Measurements from ENCODE around the gene LDHA. TPM values are rescaled to one million over a fixed set of nuclear protein-coding genes. Genes with fewer than 3 reads are reported as not detected.

The LDHA gene
- total RNA-seq, 3 donors from 2014 or later (not counting 1 experiment from before 2014, with no cell fraction given), result 217 to 275 (median 228) TPM

DNA sequence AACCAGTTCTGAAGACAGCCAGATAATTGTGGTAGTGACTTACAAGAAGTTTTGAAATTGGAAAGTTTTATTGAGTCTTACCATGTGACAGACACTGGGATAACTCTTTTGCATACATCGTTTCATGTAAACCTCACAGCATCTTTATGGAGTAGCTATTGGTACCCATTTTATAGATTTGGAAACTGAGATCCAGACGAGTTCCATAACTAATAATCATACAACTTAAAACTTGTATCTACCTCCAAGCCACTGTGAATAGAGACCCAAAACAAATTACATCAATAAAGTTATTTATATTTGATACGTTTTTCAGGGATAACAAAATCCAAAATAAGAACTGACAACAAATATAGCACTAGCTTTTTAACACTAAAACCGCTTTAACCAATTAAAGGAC lies 35.7 kb upstream of the LDHA start:
- Mint-ChIP-seq H3K36me3 (peaks cover 1% of the 10 kb centered on the region), H3K27ac (no peak overlapping the region), H3K27me3 (ENCODE audit: low read depth in 2 of 2) (no peaks in the 10 kb centered on the region), H3K9me3 (no peaks in the 10 kb centered on the region), H3K4me3 (no peak overlapping the region), H3K4me1 (no peaks in the 10 kb centered on the region)
- ATAC-seq (no peak), DNase-seq (no peak)
- no CpG with 5 or more reads among the region's 4 CpGs for WGBS (ENCODE audit: insufficient coverage)
- Histone ChIP-seq H3K27ac (ENCODE audit: low read length) (no peak overlapping the region), H3K9me3 (ENCODE audit: control insufficient read depth, insufficient read depth, low read length) (no peaks in the 10 kb centered on the region), H3K4me1 (ENCODE audit: control insufficient read depth, insufficient read depth, low read length) (no peaks in the 10 kb centered on the region), H3K4me3 (ENCODE audit: low read length) (no peak overlapping the region), H3K27me3 (ENCODE audit: control insufficient read depth, insufficient read depth, low read length) (no peaks in the 10 kb centered on the region), H3K36me3 (ENCODE audit: control insufficient read depth, insufficient read depth, low read length) (peaks cover 70% of the 10 kb centered on the region)
- intact Hi-C loops (cut with micrococcal nuclease), result no loop called here
- TF ChIP-seq CTCF (IDR thresholded peaks at IDR 0.05), result no peak

- no peak overlapping the region for H3K27ac ChIP-seq (ENCODE audit: low read length)
- Mint-ChIP-seq H3K9me3 (no peaks in the 10 kb centered on the region), H3K27me3 (ENCODE audit: low read depth in 2 of 2) (no peaks in the 10 kb centered on the region), H3K27ac (no peak overlapping the region), H3K4me1 (peaks cover 0 to 2% of the 10 kb centered on the region in 2 donors), H3K4me3 (no peak overlapping the region), H3K36me3 (peaks cover 7% of the 10 kb centered on the region)
- intact Hi-C loops (cut with micrococcal nuclease), result no loop called here
- no peaks in the 10 kb centered on the region for H3K27me3 ChIP-seq (ENCODE audit: control insufficient read depth, insufficient read depth, low read length)
- H3K36me3 ChIP-seq (ENCODE audit: control insufficient read depth, insufficient read depth, low read length), result peaks cover 72% of the 10 kb centered on the region
- H3K4me1 ChIP-seq (ENCODE audit: control insufficient read depth, insufficient read depth, low read length), result no peaks in the 10 kb centered on the region
- no peak for ATAC-seq
- DNase-seq, result no peak
- H3K4me3 ChIP-seq (ENCODE audit: low read length), result no peak overlapping the region
- no peaks in the 10 kb centered on the region for H3K9me3 ChIP-seq (ENCODE audit: control insufficient read depth, insufficient read depth, low read length)
- whole genome bisulfite sequencing (ENCODE audit: insufficient coverage), result 97% methylated on average over 5 of the region's 5 CpGs
- TF ChIP-seq CTCF (IDR thresholded peaks at IDR 0.05), result no peak
Observed at GRCh38 chr11:18361154-18361553, 33.2 kb upstream of the LDHA start.

GRCh38 chr11:18364495-18365073 lies 29.8 kb upstream of the LDHA start:
- Mint-ChIP-seq H3K27ac (no peak overlapping the region), H3K4me1 (peaks cover 0 to 5% of the 10 kb centered on the region in 2 donors), H3K9me3 (no peaks in the 10 kb centered on the region), H3K27me3 (ENCODE audit: low read depth in 2 of 2) (no peaks in the 10 kb centered on the region), H3K4me3 (no peak overlapping the region), H3K36me3 (peaks cover 11% of the 10 kb centered on the region)
- WGBS (ENCODE audit: insufficient coverage), result 98% methylated on average over 4 of the region's 4 CpGs
- DNase-seq (no peak), ATAC-seq (no peak)
- no peaks in the 10 kb centered on the region for H3K27me3 ChIP-seq (ENCODE audit: control insufficient read depth, insufficient read depth, low read length)
- H3K27ac ChIP-seq (ENCODE audit: low read length), result no peak overlapping the region
- H3K4me3 ChIP-seq (ENCODE audit: low read length), result no peak overlapping the region
- TF ChIP-seq CTCF (IDR thresholded peaks at IDR 0.05), result no peak
- intact Hi-C loops (cut with micrococcal nuclease), result no loop called here
- H3K36me3 ChIP-seq (ENCODE audit: control insufficient read depth, insufficient read depth, low read length), result peaks cover 61% of the 10 kb centered on the region
- H3K9me3 ChIP-seq (ENCODE audit: control insufficient read depth, insufficient read depth, low read length), result no peaks in the 10 kb centered on the region
- H3K4me1 ChIP-seq (ENCODE audit: control insufficient read depth, insufficient read depth, low read length), result no peaks in the 10 kb centered on the region

GRCh38 chr11:18365741-18366140 lies 28.6 kb upstream of the LDHA start:
- WGBS (ENCODE audit: insufficient coverage), result 98% methylated on average over 4 of the region's 4 CpGs
- no peaks in the 10 kb centered on the region for H3K27me3 Mint-ChIP-seq (ENCODE audit: low read depth in 2 of 2)
- H3K4me1 Mint-ChIP-seq, result peaks cover 0 to 5% of the 10 kb centered on the region in 2 donors
- peaks cover 11% of the 10 kb centered on the region for H3K36me3 Mint-ChIP-seq
- Histone ChIP-seq H3K27ac (ENCODE audit: low read length) (no peak overlapping the region), H3K27me3 (ENCODE audit: control insufficient read depth, insufficient read depth, low read length) (no peaks in the 10 kb centered on the region), H3K36me3 (ENCODE audit: control insufficient read depth, insufficient read depth, low read length) (peaks cover 53% of the 10 kb centered on the region), H3K4me1 (ENCODE audit: control insufficient read depth, insufficient read depth, low read length) (no peaks in the 10 kb centered on the region), H3K9me3 (ENCODE audit: control insufficient read depth, insufficient read depth, low read length) (no peaks in the 10 kb centered on the region), H3K4me3 (ENCODE audit: low read length) (no peak overlapping the region)
- H3K4me3 Mint-ChIP-seq, result no peak overlapping the region
- no peak for TF ChIP-seq CTCF (IDR thresholded peaks at IDR 0.05)
- H3K27ac Mint-ChIP-seq, result no peak overlapping the region
- ATAC-seq (no peak), DNase-seq (no peak)
- intact Hi-C loops (cut with micrococcal nuclease), result no loop called here
- H3K9me3 Mint-ChIP-seq, result no peaks in the 10 kb centered on the region
